HG02610 (cell line): ENCODE data around the gene GCGR.

Experiments
- ATAC-seq: cut with Tn5 transposase; IDR thresholded peaks from one replicate; pipeline ENCODE4 v1.9.1; 2021; ENCODE audit warnings: mild to moderate bottlenecking, moderate library complexity; ENCODE audit not compliant: unreplicated experiment

Gene GCGR

DNA sequence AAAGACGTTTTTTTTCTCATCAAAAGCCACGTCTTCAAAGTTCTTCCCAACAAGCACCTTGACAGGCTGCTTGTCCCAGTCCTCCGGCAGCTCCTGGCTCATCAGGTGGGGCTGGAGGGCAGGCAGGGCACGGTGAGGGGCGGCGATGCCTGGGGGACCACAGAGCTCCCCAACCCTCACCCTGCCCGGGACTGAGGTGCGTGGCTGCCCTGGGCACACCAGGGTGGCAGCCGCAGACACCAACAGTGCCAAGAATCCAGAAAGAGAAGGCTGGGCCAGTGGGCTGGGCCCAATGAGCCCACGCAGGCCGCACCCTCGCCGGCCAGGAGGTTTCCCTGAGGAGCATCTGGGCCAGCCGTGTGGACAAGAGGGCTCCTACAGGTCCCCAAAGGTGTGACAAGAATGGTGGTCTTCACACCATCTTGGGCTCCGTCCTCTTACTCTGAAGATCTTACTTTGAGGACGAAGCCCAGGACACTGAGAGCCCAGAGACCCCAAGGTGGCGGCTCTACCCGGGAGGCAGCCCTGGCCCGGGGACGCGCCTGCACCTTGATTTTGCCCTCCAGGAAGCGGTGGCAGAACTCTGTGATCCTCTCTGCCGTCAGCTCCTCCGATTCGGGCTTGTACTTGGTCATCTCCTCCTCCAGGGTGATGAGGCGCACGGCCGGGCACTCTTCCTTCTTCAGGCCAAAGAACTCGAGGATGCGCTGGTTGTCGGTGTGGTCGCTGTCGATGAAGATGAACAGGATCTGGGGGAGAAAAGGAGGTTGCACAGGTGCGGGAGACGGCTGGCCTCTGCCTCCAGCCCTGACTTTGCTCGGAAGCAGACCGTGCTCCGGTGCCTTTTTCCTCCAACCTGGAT, 42.2 kb downstream of the GCGR start:
- no peak for ATAC-seq

- ATAC-seq = no peak
Measured at GRCh38 chr17:81846743-81847689, 43.1 kb downstream of the GCGR start.

DNA sequence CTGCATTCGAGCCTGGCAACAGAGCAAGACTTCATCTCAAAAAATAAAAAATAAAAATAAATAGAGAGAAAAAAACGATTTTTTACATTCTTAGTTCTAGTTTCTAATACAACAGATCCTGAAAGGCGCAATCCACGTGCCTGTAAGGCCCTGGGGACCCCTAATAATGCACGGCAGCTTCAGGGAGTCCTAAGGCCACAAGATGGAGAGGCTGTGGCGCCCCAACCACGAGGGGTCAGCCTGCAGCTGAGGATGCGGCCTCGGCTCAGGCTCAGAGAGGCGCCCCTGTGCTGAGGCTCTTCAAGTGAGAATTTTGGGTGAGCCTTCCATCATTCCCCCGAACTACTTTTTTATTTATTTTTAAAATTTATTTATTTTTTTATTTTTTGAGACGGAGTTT, 45.5 kb downstream of the GCGR start:
- ATAC-seq = no peak

DNA sequence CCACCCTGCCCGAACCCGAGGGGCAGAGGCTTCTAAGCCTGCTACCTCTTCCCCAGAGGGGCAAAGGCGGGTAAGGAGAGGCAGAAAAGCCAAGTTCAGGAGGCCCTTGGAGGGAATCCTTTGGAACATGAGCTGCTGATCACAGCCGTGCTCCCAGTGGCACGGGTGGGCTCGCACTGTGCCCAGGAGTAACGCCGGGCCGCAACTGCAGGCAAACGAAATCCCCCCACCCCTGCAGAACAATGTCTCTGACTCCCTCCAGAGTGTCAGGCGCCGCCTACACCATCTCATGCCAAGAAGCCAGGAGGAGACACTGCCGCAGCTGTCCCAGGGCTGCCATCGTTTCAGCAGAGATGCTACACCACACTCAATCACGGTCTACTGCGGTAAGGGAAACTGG, 47.5 kb downstream of the GCGR start:
- no peak for ATAC-seq

DNA sequence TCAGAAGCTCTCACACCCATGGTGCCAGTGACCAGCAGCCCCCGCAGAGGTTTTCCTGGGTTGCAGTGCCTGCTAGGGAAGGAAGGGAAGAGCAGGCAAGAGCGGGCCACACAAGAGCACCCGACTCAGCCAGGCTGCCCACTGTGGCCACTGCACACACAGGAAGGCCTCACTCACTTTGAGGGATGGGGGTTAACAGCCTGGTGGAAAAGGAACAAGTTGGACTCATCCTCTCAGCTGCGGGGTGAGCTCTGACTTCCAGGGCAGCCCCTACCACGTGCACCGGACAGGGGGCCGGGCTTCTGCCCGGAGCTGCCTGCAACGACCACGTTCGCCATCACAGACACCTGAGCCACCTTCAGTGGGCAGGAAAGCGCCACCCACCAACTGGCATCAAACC, 48.3 kb downstream of the GCGR start:
- ATAC-seq = no peak

GRCh38 chr17:81854974-81855774, 51.2 kb downstream of the GCGR start:
- no peak for ATAC-seq

DNA sequence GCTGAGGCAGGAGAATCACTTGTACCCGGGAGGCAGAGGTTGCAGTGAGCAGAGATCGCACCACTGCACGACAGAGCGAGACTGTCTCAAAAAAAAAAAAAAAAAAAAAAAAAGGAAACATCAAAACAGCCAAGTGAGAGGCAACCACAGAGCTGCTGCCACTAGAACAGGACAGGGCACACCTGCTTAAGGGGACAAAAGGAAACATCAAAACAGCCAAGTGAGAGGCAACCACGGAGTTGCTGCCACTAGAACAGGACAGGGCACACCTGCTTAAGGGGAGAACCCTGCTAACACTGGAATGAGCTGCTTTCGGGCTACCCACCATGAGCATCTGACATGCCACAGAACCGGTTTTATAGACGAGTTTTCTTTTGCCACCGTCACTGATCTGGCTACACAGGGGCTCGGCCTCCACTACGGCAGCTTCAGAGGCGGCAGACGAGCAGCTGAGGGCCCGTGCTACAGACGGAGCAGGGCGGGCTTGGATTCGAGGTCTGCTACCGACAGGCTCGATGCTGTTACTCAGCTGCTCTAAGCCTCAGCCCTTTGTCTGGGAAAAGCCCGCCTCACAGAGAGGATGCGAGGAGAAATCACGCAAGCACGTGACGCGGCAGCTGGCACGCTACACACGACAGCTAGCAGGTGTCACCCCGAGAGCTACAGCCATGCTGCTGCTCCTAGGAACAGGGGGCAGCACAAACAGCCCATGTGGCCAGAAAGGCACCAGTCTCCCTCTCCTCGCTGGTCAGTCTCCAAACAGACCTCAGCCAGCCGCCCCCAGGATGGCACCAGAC, 54.4 kb downstream of the GCGR start:
- no peak for ATAC-seq

DNA sequence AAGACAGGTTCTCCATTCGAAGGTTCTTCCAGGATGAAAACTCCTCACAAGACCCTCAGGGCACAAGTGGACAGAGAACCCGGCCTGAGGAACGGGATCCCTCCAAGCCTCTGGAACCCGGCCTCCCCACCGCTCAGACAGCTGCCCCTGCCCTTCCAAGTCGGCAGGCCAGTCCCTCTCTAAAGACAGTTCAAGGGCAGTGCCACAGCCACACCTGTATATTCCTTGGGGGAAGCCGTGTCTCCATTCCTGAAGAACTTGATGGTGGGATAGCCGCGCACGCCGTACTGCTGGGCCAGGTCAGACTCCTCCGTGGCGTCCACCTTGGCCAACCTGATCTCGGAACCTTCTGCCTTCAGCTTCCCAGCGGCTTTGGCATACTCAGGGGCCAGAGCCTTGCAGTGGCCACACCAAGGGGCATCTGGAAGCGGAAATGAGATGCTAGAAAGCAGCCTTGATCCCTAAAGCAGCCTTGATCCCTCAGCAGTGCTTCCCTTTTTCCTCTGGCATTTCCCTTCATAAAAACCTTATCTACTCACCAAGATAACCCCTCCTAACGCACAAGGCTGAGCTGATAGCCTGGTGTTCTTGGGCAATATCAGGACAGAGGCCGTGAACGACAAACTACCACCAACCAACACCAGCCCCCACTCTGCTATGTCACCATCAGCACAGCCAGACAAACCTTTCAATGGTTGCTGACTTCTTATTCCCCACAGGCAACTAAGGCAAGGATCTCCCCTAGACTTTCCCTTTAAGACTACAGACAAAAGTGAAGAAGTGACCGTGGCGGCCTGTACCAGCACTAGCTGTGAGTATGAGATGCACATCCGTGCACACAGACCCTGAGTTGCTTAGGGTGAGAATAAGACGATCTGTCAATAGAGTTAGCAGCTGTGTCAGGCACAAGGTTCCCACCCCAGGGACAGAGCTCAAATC, 55.3 kb downstream of the GCGR start:
- no peak for ATAC-seq

DNA sequence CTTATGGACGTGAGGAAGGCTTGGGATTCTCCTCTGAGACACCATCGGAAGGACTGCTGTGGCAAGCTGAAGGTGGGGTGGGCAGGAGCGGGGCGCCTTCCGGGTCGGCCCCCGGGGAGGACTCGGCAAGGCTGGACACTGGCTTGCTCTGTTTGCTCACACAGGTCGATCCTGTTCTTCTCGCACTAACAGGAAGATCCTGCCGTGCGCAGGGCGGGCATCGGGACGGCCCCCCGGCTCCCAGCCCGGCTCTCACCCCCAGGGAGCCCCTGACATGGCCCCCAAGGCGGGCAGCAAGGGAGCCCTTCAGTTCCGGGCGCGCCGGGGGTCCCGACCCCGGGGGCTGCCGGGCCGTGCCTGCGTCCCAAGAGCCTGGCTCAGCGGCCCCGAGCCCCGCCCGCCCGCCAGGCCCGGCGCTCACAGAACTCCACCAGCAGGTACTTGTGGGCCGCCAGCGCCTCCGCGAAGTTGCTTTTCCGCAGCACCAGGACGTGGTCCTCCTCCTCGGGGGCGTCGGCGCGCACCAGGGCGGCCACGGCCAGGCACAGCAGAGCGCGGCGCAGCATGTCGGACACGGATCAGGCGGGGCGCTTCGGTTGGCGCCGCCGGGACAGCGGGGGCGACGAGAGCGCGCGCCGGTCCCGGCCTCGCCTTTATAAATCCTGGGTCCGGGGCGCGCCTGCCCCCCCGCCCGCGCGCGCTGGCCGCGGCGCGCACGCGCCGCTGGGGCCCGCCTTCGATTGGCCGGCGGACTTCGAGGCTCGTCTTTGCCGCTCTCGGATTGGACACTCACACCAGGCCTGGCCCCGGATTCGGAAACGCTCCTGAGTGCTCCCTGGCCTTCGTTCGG, 56.2 kb downstream of the GCGR start, which contains the start of gene P4HB:
Gene P4HB, minus strand, starts transcription at position 630 of the 850 bp plus-strand sequence. Its CDS starts 64 bp downstream, at position 566.
- no peak for ATAC-seq

- peak; percentile 81 for ATAC-seq
Measured at GRCh38 chr17:81860756-81861568, 57.0 kb downstream of the GCGR start.

- ATAC-seq = no peak
Measured at GRCh38 chr17:81863123-81863675, 59.2 kb downstream of the GCGR start.
